Hepatic stellate cell (primary cell): ENCODE results near the gene AHCYL2.
"Not testable (repeated sequence)": the region's sequence is repeated elsewhere in the genome, so short reads cannot be mapped to it uniquely, and the experiment has no call there.

Experiments
- DNase-seq: peaks from one replicate; pipeline ENCODE4 v3.0.0; 2011; ENCODE audit warnings: low spot score

AHCYL2 gene

GRCh38 chr7:129209067-129209926 is 15.5 kb upstream of the AHCYL2 start:
- no peak for DNase-seq

DNA sequence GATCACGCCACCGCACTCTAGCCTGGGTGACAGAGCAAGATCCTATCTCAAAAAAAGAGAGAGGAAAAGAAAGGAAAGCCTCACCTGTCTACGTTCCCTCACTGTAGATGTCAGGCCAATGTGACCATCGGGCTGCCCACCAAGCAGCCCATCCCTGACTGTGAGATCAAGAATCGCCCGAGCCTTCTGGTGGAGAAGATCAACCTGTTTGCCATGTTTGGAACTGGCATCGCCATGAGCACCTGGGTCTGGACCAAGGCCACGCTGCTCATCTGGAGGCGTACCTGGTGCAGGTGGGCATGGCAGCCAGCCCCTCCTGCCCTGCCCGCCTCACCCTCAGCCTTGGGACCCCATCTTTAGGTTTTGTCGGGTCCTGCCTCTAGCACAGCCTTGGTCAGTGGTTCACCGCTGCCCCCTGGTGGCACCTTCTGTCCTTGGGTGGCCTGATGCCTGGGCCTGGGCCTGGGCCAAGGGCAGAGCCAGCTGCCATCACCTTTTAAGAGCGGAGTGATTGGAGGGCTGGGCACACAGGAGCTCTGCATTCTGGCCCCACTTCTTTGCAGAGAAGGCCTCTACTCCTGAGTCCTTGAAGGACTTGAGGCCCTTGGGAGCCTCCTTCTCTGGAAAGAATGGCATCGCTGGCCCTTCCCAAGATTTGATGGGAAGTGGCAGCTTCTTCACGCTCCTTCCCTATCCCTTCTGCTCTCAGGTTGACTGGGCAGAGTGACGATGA is 14.4 kb upstream of the AHCYL2 start:
- peak; percentile 84 for DNase-seq

- DNase-seq, result no peak
Observed at GRCh38 chr7:129210989-129211312, 13.9 kb upstream of the AHCYL2 start.

GRCh38 chr7:129212126-129212525 is 12.7 kb upstream of the AHCYL2 start:
- no peak for DNase-seq

GRCh38 chr7:129212596-129212995 is 12.2 kb upstream of the AHCYL2 start:
- no peak for DNase-seq

DNA sequence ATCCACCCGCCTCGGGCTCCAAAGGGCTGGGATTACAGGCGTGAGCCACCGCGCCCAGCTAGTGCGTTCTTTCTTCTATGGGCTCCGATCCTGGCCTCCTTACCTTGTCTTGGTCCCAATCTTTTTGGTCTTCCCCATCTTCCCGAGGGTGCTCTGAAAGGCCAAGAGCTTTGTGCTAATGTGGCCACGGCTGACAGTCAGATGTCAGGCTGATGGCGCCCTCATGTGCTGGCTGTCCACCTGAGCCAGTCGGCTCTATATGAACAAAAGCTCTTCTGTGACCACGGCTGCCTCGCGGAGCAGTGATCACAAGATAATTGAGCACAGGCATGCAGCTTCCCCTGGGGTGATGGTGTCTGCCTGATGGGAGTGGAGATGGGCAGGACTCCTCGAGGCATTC is 11.0 kb upstream of the AHCYL2 start:
- DNase-seq, result no peak

DNA sequence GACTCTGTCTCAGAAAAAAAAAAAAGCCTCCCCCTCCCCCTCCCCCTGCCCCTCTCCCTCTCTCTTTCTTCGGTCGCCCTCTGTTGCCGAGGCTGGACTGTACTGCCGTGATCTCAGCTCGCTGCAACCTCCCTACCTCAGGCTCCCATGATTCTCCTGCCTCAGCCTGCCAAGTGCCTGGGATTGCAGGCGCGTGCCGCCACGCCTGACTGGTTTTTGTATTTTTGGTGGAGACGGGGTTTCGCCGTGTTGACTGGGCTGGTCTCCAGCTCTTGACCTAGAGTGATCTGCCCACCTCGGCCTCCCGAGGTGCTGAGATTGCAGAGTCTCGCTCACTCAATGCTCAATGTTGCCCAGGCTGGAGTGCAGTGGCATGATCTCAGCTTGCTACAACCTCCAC is 9.1 kb upstream of the AHCYL2 start:
- DNase-seq, result not testable (repeated sequence)

- not testable (repeated sequence) for DNase-seq
Observed at GRCh38 chr7:129216101-129216715, 8.6 kb upstream of the AHCYL2 start.

DNA sequence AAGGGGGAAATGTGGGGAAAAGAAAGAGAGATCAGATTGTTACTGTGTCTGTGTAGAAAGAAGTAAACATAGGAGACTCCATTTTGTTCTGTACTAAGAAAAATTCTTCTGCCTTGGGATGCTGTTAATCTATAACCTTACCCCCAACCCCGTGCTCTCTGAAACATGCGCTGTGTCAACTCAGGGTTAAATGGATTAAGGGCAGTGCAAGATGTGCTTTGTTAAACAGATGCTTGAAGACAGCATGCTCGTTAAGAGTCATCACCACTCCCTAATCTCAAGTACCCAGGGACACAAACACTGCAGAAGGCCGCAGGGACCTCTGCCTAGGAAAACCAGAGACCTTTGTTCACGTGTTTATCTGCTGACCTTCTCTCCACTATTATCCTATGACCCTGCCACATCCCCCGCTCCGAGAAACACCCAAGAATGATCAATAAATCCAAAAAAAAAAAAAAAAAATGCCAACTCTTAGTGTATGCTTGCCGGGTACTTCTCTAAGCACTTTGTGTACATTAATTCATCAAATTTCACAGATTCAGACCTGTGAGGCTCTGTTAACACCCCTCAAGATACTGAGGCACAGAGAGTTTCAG is 7.9 kb upstream of the AHCYL2 start:
- not testable (repeated sequence) for DNase-seq

- peak; percentile 91 for DNase-seq
Observed at GRCh38 chr7:129218514-129219062, 6.2 kb upstream of the AHCYL2 start.

GRCh38 chr7:129219166-129219565 is 5.7 kb upstream of the AHCYL2 start:
- not testable (repeated sequence) for DNase-seq

GRCh38 chr7:129222064-129222463 is 2.8 kb upstream of the AHCYL2 start:
- DNase-seq, result no peak

DNA sequence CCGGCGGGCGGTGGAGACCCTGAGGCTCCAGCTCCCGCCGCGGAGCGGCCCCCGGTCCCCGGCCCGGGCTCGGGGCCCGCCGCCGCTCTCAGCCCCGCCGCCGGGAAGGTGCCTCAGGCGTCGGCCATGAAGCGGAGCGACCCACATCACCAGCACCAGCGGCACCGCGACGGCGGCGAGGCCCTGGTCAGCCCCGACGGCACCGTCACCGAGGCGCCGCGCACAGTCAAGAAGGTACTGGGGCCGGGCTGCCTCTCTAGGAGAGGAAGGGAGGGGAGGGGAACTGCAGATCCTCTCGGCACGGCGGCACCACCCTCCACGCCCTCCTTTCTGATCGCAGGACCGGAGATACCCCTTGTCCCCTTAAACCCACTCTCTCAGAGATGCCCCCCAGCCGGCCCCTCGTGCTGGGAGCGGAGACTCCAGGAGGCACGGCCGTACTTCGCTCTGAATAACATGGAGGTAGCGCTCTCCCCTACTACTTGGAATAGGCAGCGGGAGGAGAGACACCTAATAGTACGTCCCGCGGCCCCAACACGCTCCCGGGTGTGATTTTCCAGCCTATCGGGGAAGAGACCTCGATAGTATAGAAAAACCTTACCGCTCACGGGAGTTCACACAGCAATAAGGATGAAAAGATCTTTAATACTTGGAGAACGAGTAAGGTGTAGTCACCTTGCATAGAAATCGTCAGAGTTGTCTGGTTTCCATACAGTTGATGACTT is 538 bp downstream of the AHCYL2 start:
- peak; percentile 44 for DNase-seq

- no peak for DNase-seq
Observed at GRCh38 chr7:129225931-129226572, 1.2 kb downstream of the AHCYL2 start.

GRCh38 chr7:129227646-129228578 is 3.1 kb downstream of the AHCYL2 start:
- DNase-seq, result no peak

- DNase-seq, result no peak
Observed at GRCh38 chr7:129228633-129229032, 3.8 kb downstream of the AHCYL2 start.

GRCh38 chr7:129231666-129232065 is 6.8 kb downstream of the AHCYL2 start:
- DNase-seq, result no peak

DNA sequence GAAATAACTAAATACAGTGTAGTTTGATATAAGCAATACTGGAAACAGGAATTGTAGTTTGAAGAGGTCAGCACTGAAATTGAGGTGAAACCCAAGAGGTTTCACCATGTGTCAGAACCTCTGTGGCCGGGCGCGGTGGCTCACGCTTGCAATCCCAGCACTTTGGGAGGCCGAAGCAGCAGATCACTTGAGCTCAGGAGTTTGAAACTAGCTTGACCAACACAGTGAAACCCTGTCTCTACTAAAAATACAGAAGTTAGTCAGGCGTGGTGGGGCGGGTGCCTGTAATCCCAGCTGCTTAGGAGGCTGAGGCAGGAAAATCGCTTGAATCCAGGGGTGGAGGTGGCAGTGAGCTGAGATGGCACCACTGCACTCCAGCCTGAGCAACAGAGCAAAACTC is 13.7 kb downstream of the AHCYL2 start:
- DNase-seq, result no peak

GRCh38 chr7:129240119-129240820 is 15.4 kb downstream of the AHCYL2 start:
- no peak for DNase-seq
